ENCODE data around the gene FBXO36. TPM values are rescaled to one million over a fixed set of nuclear protein-coding genes. Genes with fewer than 3 reads are reported as not detected.

Gene FBXO36
- total and polyA plus RNA-seq, 2 experiments from 2014 or later = 5.8 to 7.6 TPM

DNA sequence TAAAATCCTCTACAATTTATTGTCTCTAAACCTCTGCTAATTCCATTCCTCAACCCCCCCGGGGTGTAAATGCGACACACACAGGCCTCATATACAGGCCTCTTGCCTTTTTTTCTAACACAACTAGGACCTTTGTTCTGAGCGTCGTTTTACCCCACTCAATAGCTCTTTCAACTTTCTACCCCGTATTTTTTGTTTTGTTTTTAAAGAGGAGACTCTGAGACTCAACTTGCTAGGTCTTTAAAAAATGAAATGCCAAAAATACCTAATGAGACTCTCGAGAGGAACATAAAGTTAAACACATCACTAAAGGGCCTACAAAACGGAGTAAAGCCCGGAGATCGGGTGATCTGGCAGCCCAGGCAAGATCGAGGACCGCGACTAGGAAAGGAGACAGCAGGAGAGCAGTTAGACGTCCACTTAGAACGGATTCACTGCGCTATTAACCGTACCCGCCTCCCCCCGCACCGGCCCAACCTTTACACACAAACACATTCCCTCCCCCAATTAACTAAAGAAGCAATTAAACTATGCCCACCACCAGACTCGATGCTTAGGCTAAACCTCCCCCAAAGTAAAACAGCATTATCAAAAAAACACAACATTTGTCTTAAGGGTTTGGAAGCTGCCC, 2.2 kb upstream of the FBXO36 start:
- H4K20me1 ChIP-seq (replicated peaks; ENCODE audit: insufficient read depth) = peaks cover 12% of the 10 kb centered on the region
- peaks cover 11% of the 10 kb centered on the region for H3K4me1 Mint-ChIP-seq
- H3K4me1 ChIP-seq (ENCODE audit: insufficient read depth) = peaks cover 12% of the 10 kb centered on the region
- no peak overlapping the region for H2AFZ ChIP-seq
- no peak for DNase-seq (ENCODE audit: low spot score)
- TF ChIP-seq EZH2 (IDR thresholded peaks at IDR 0.05; ENCODE audit: low read depth, unreplicated experiment) (no peak), CREB1 (CRISPR knock-in tag; IDR thresholded peaks at IDR 0.05; ENCODE audit: low read depth) (no peak), JUNB (IDR thresholded peaks at IDR 0.05; ENCODE audit: unreplicated experiment) (no peak), STAT1 (IDR thresholded peaks at IDR 0.05; ENCODE audit: unreplicated experiment) (no peak), ZNF331 (CRISPR knock-in tag; IDR thresholded peaks at IDR 0.05; ENCODE audit: low read depth) (no peak), NANOG (IDR thresholded peaks at IDR 0.05; ENCODE audit: borderline replicate concordance) (no peak)
- TF ChIP-seq, protein P1, sequence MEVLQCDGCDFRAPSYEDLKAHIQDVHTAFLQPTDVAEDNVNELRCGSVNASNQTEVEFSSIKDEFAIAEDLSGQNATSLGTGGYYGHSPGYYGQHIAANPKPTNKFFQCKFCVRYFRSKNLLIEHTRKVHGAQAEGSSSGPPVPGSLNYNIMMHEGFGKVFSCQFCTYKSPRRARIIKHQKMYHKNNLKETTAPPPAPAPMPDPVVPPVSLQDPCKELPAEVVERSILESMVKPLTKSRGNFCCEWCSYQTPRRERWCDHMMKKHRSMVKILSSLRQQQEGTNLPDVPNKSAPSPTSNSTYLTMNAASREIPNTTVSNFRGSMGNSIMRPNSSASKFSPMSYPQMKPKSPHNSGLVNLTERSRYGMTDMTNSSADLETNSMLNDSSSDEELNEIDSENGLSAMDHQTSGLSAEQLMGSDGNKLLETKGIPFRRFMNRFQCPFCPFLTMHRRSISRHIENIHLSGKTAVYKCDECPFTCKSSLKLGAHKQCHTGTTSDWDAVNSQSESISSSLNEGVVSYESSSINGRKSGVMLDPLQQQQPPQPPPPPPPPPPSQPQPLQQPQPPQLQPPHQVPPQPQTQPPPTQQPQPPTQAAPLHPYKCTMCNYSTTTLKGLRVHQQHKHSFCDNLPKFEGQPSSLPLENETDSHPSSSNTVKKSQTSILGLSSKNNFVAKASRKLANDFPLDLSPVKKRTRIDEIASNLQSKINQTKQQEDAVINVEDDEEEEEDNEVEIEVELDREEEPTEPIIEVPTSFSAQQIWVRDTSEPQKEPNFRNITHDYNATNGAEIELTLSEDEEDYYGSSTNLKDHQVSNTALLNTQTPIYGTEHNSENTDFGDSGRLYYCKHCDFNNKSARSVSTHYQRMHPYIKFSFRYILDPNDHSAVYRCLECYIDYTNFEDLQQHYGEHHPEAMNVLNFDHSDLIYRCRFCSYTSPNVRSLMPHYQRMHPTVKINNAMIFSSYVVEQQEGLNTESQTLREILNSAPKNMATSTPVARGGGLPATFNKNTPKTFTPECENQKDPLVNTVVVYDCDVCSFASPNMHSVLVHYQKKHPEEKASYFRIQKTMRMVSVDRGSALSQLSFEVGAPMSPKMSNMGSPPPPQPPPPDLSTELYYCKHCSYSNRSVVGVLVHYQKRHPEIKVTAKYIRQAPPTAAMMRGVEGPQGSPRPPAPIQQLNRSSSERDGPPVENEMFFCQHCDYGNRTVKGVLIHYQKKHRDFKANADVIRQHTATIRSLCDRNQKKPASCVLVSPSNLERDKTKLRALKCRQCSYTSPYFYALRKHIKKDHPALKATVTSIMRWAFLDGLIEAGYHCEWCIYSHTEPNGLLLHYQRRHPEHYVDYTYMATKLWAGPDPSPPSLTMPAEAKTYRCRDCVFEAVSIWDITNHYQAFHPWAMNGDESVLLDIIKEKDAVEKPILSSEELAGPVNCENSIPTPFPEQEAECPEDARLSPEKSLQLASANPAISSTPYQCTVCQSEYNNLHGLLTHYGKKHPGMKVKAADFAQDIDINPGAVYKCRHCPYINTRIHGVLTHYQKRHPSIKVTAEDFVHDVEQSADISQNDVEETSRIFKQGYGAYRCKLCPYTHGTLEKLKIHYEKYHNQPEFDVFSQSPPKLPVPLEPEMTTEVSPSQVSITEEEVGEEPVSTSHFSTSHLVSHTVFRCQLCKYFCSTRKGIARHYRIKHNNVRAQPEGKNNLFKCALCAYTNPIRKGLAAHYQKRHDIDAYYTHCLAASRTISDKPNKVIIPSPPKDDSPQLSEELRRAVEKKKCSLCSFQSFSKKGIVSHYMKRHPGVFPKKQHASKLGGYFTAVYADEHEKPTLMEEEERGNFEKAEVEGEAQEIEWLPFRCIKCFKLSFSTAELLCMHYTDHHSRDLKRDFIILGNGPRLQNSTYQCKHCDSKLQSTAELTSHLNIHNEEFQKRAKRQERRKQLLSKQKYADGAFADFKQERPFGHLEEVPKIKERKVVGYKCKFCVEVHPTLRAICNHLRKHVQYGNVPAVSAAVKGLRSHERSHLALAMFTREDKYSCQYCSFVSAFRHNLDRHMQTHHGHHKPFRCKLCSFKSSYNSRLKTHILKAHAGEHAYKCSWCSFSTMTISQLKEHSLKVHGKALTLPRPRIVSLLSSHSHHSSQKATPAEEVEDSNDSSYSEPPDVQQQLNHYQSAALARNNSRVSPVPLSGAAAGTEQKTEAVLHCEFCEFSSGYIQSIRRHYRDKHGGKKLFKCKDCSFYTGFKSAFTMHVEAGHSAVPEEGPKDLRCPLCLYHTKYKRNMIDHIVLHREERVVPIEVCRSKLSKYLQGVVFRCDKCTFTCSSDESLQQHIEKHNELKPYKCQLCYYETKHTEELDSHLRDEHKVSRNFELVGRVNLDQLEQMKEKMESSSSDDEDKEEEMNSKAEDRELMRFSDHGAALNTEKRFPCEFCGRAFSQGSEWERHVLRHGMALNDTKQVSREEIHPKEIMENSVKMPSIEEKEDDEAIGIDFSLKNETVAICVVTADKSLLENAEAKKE (CRISPR knock-in tag; IDR thresholded peaks at IDR 0.05) = no peak
- TF ChIP-seq, protein P2, sequence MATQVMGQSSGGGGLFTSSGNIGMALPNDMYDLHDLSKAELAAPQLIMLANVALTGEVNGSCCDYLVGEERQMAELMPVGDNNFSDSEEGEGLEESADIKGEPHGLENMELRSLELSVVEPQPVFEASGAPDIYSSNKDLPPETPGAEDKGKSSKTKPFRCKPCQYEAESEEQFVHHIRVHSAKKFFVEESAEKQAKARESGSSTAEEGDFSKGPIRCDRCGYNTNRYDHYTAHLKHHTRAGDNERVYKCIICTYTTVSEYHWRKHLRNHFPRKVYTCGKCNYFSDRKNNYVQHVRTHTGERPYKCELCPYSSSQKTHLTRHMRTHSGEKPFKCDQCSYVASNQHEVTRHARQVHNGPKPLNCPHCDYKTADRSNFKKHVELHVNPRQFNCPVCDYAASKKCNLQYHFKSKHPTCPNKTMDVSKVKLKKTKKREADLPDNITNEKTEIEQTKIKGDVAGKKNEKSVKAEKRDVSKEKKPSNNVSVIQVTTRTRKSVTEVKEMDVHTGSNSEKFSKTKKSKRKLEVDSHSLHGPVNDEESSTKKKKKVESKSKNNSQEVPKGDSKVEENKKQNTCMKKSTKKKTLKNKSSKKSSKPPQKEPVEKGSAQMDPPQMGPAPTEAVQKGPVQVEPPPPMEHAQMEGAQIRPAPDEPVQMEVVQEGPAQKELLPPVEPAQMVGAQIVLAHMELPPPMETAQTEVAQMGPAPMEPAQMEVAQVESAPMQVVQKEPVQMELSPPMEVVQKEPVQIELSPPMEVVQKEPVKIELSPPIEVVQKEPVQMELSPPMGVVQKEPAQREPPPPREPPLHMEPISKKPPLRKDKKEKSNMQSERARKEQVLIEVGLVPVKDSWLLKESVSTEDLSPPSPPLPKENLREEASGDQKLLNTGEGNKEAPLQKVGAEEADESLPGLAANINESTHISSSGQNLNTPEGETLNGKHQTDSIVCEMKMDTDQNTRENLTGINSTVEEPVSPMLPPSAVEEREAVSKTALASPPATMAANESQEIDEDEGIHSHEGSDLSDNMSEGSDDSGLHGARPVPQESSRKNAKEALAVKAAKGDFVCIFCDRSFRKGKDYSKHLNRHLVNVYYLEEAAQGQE (IDR thresholded peaks at IDR 0.05; ENCODE audit: unreplicated experiment) = no peak
- TF ChIP-seq, protein P3, sequence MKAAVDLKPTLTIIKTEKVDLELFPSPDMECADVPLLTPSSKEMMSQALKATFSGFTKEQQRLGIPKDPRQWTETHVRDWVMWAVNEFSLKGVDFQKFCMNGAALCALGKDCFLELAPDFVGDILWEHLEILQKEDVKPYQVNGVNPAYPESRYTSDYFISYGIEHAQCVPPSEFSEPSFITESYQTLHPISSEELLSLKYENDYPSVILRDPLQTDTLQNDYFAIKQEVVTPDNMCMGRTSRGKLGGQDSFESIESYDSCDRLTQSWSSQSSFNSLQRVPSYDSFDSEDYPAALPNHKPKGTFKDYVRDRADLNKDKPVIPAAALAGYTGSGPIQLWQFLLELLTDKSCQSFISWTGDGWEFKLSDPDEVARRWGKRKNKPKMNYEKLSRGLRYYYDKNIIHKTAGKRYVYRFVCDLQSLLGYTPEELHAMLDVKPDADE (IDR thresholded peaks at IDR 0.05) = no peak
- peak overlapping the region; percentile 99 for H3K4me3 Mint-ChIP-seq
- peak overlapping the region; percentile 99 for H3K4me2 ChIP-seq
- peak overlapping the region; percentile 97 for H3K27ac ChIP-seq (ENCODE audit: low read depth)
- peak overlapping the region; percentile 97; the same call in 1 of the 2 replicates for H3K27ac Mint-ChIP-seq
- no peaks in the 10 kb centered on the region for H3K27me3 ChIP-seq (ENCODE audit: insufficient read depth)
- H3K9me3 Mint-ChIP-seq = no peaks in the 10 kb centered on the region
- no peak for ATAC-seq
- H3K36me3 Mint-ChIP-seq (ENCODE audit: low read depth) = peaks cover 20% of the 10 kb centered on the region
- no peaks in the 10 kb centered on the region for H3K36me3 ChIP-seq (ENCODE audit: insufficient read depth)
- no peaks in the 10 kb centered on the region for H3K9me2 ChIP-seq (ENCODE audit: insufficient read depth)
- peak overlapping the region; percentile 92 for H3K4me3 ChIP-seq
- H3F3A ChIP-seq (replicated peaks; ENCODE audit: low read depth) = peaks cover 15% of the 10 kb centered on the region; the same call in 1 of the 2 replicates
- H3K79me2 ChIP-seq (replicated peaks; ENCODE audit: insufficient read depth) = peaks cover 81% of the 10 kb centered on the region
- peaks cover 14% of the 10 kb centered on the region for H3K27me3 Mint-ChIP-seq (ENCODE audit: insufficient read depth, low read depth, poor library complexity)
